Effector memory CD8-positive, alpha-beta T cell (primary cell): Measurements from ENCODE around the gene PPP1R13L.

ENCODE experiments used
- ATAC-seq: fragments of 150-1000 bp; cut with Tn5 transposase; replicated peaks from 2 replicates; pipeline ENCODE4 v1.10.0; 2021; ENCODE audit warnings: mild to moderate bottlenecking, moderate library complexity
- DNase-seq, 3 experiments: peaks; one replicate each; pipeline ENCODE4 v3.0.0; 2021
- H3K27ac Mint-ChIP-seq, 2 donors: one replicate each; pipeline ENCODE4 v1.8.0; 2022; ENCODE audit warnings: mild to moderate bottlenecking in 2 of 2, mixed read lengths in 2 of 2, moderate library complexity in 2 of 2
- H3K27me3 Mint-ChIP-seq, 2 donors: one replicate each; pipeline ENCODE4 v1.8.0; 2022; ENCODE audit warnings: mixed read lengths in 2 of 2
- H3K36me3 Mint-ChIP-seq: one replicate; pipeline ENCODE4 v1.8.0; 2022; ENCODE audit warnings: mild to moderate bottlenecking, moderate library complexity, mixed read lengths; ENCODE audit not compliant: insufficient read depth
- H3K4me1 Mint-ChIP-seq, 2 donors: one replicate each; pipeline ENCODE4 v1.8.0; 2022; ENCODE audit warnings: low read depth in 2 of 2, mixed read lengths in 2 of 2
- H3K4me3 Mint-ChIP-seq, 2 donors: one replicate each; pipeline ENCODE4 v1.8.0; 2022; ENCODE audit warnings: mild to moderate bottlenecking in 2 of 2, mixed read lengths in 2 of 2, moderate library complexity in 2 of 2
- H3K9me3 Mint-ChIP-seq, 2 donors: one replicate each; pipeline ENCODE4 v1.8.0; 2022; ENCODE audit warnings: mixed read lengths in 2 of 2

PPP1R13L gene

DNA sequence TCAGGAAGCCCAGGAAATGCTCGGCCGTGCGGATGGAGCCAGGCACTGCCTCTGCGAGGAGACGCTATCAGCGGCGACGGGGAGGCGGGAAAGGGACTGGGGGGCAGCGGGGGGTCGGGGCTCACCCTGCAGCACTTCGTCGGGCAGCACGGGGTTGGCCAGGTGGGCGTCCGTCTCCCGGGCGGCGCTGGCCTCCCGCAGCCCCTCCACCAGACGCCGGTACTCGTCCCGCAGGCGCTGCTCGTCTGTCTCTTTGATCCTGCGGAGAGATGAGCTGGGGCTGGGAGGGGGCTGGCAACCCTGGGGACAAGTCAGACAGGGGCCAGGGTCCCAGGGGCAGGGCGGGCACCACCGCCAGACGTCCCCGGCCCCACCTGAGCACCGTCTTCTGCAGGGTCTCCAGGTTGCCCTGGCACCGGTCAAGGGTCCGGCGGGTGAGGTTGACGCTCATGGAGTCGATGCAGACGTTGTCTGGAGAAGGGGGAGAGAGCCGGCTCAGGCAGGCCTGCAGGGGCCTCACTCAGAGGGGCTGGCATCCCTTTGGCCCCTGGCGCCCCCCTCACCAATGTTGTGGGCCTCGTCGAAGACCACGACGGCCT is 40.9 kb downstream of the PPP1R13L start:
- H3K9me3 Mint-ChIP-seq: no peaks in the 10 kb centered on the region
- no peaks in the 10 kb centered on the region for H3K27me3 Mint-ChIP-seq
- H3K4me3 Mint-ChIP-seq: no peak overlapping the region
- peaks cover 0 to 1% of the 10 kb centered on the region in 2 donors for H3K4me1 Mint-ChIP-seq
- no peak for DNase-seq
- no peak for ATAC-seq
- H3K27ac Mint-ChIP-seq: no peak overlapping the region
- H3K36me3 Mint-ChIP-seq: peaks cover 19% of the 10 kb centered on the region

- Mint-ChIP-seq H3K4me3 (no peak overlapping the region), H3K27ac (no peak overlapping the region), H3K36me3 (peaks cover 19% of the 10 kb centered on the region), H3K4me1 (peaks cover 0 to 3% of the 10 kb centered on the region in 2 donors), H3K9me3 (no peaks in the 10 kb centered on the region), H3K27me3 (no peaks in the 10 kb centered on the region)
- DNase-seq (no peak), ATAC-seq (no peak)
These were observed 42.6 kb downstream of the PPP1R13L start for GRCh38 chr19:45362291-45362690.

GRCh38 chr19:45361608-45362007 is 43.3 kb downstream of the PPP1R13L start:
- Mint-ChIP-seq H3K36me3 (peaks cover 16% of the 10 kb centered on the region), H3K27ac (no peak overlapping the region), H3K27me3 (no peaks in the 10 kb centered on the region), H3K4me3 (no peak overlapping the region), H3K4me1 (peaks cover 0 to 3% of the 10 kb centered on the region in 2 donors), H3K9me3 (no peaks in the 10 kb centered on the region)
- DNase-seq (no peak), ATAC-seq (no peak)

DNA sequence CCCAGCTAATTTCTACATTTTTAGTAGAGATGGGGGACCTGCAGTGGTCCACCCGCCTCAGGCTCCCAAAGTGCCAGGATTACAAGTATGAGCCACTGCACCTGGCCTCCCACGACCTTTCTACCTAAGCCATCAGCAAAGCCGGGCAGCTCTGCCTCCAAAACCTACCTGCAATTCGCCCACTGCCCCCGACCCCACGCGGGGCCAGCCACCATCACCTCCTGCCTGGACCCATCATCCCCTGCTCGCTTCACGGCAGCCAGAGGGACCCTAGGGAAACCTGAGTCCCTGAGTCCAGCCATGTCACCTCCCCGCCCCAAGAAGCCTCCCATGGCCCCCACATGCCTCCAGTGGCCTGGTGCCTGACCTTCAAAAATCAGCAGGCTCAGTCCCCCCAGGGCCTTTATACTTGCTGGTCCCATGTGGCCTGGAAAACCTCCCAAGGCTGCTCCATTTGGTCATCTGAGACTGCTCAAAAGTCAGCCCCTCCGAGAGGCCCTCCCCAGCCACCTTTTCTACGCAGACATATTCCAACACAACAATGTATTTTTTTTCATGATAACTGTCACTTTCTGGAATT is 46.6 kb downstream of the PPP1R13L start:
- Mint-ChIP-seq H3K4me3 (no peak overlapping the region), H3K27me3 (no peaks in the 10 kb centered on the region), H3K36me3 (peaks cover 18% of the 10 kb centered on the region), H3K4me1 (peaks cover 2 to 7% of the 10 kb centered on the region in 2 donors), H3K27ac (peak overlapping the region; percentile 1 to 71), H3K9me3 (no peaks in the 10 kb centered on the region)
- ATAC-seq (no peak), DNase-seq (no peak)

DNA sequence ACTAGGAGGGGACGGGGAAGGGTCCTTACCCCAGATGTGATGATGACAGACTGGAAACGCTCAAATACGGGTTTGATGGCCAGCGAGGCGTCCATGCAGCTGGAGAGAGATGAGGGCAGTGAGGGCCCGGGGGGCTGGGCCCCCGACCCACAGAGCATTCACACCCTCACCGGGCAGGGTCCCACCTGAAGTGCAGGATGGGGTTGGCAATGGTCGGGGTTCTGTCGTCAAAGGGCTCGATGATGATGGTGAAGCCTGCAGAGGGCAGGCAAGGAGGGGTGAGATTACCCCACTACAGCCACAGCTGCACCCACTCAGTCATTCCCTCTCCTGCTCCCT is 47.5 kb downstream of the PPP1R13L start:
- Mint-ChIP-seq H3K4me3 (no peak overlapping the region), H3K4me1 (peaks cover 2 to 7% of the 10 kb centered on the region in 2 donors), H3K9me3 (no peaks in the 10 kb centered on the region), H3K27ac (peak overlapping the region in 1 of 2 donors; percentile 35), H3K36me3 (peaks cover 19% of the 10 kb centered on the region), H3K27me3 (no peaks in the 10 kb centered on the region)
- ATAC-seq (no peak), DNase-seq (no peak)

DNA sequence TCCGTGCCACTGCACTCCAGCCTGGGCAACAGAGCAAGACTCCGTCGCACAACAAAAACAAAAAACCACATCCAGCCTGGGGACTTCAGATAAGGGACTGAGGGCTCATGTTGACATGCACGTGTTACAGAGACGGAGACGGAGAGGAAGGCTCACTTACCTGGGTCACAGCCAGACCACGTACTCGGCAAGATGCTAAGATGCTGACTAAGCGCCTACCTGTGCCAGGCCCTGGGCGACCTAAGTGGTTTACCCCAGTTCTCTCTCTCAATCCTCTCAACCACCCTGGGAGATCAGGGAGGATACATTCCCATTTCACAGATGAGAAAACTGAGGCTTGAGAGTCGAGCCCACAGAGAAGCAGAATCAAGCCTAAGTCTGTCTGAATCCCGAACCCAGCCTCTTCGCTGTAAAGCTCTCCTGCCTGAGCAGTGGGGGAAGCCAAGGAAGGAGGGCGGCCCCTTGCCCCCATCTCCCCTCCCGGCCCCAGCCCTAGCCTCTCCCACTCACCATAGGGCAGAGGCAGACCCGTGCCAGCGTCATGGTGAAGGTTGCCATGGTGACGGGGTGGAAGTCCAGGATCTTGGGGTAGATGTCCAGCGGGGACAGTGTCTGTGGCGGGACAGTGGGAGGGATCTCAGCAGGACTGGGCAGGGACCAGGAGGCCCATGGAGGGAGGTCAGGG is 48.0 kb downstream of the PPP1R13L start:
- peaks cover 2 to 7% of the 10 kb centered on the region in 2 donors for H3K4me1 Mint-ChIP-seq
- ATAC-seq (no peak), DNase-seq (no peak)
- H3K9me3 Mint-ChIP-seq: no peaks in the 10 kb centered on the region
- no peaks in the 10 kb centered on the region for H3K27me3 Mint-ChIP-seq
- no peak overlapping the region for H3K4me3 Mint-ChIP-seq
- H3K27ac Mint-ChIP-seq: peak overlapping the region in 1 of 2 donors; percentile 35
- H3K36me3 Mint-ChIP-seq: peaks cover 15% of the 10 kb centered on the region

- Mint-ChIP-seq H3K4me1 (peaks cover 2 to 7% of the 10 kb centered on the region in 2 donors), H3K36me3 (peaks cover 10% of the 10 kb centered on the region), H3K27ac (no peak overlapping the region), H3K4me3 (no peak overlapping the region), H3K27me3 (no peaks in the 10 kb centered on the region), H3K9me3 (no peaks in the 10 kb centered on the region)
- DNase-seq (no peak), ATAC-seq (no peak)
These were observed 49.0 kb downstream of the PPP1R13L start for GRCh38 chr19:45355910-45356309.

DNA sequence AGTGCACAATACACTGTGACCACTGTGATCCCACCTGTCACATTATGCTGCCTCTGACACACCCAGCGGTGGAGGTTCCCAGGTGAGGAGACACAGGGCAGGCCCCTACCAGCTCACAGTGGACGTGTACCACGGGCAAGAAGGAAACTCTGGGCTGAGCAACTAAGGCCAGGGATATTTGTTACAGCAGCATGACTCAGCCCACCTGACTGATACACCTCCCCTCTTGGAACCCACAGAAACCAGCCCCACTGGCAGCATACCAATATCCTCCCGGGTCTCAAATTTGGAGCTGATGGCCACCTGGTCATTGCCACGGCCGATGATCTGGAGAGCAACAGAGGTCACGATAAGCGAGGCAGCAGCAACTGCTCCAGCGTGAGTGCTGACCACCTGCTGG is 49.5 kb downstream of the PPP1R13L start:
- DNase-seq: no peak
- H3K27ac Mint-ChIP-seq: peak overlapping the region in 1 of 2 donors; percentile 71
- no peak for ATAC-seq
- H3K36me3 Mint-ChIP-seq: peaks cover 10% of the 10 kb centered on the region
- peaks cover 2 to 7% of the 10 kb centered on the region in 2 donors for H3K4me1 Mint-ChIP-seq
- H3K9me3 Mint-ChIP-seq: no peaks in the 10 kb centered on the region
- no peaks in the 10 kb centered on the region for H3K27me3 Mint-ChIP-seq
- H3K4me3 Mint-ChIP-seq: no peak overlapping the region

GRCh38 chr19:45354241-45354842 is 50.5 kb downstream of the PPP1R13L start:
- Mint-ChIP-seq H3K4me3 (no peak overlapping the region), H3K27me3 (no peaks in the 10 kb centered on the region), H3K36me3 (peaks cover 3% of the 10 kb centered on the region), H3K4me1 (peaks cover 2 to 7% of the 10 kb centered on the region in 2 donors), H3K9me3 (no peaks in the 10 kb centered on the region), H3K27ac (peak overlapping the region in 1 of 2 donors; percentile 71)
- ATAC-seq (peak; percentile 64), DNase-seq (no peak)

DNA sequence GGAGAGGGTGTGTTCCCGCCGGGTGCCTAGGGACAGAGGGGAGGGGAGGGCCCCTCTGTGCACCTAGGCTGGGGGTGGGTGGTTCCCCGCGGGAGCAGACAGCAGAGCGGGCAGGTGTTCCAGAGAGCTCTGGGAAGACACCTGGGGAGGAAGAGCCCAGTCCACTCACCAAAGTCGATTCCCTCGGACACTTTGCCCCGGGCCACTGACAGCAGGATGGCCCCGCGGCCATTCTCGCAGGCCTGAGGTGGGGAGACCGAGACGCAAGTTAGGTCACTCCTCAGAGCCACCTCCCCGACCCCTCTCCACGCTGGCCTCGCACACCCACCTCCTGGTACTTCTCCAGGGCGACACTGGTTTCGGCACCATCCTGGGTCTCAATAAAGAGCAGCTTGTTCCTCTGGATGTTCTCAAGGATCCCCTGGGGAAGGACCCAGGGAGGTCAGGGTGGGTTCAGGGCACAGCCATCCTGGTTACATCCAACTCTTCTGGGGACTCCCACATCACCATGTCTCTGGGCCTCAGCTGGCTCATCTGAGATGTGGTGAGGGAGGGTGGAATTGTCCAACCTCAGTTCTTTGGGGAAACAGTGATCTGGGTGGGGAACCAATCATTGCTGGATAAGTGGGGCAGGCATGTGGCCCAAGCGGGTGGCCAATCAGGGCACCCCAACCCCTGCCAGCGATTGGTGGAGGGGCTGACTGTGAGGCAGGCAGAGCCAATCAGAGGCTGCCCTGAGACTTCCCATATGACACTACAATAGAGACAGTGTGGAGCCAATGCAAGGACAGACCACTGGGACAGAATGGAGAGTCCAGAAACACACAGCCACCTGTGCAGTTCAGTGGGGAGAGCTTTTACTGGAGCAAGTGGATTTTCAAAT is 51.7 kb downstream of the PPP1R13L start:
- no peaks in the 10 kb centered on the region for H3K9me3 Mint-ChIP-seq
- no peaks in the 10 kb centered on the region for H3K27me3 Mint-ChIP-seq
- peak overlapping the region in 1 of 2 donors; percentile 29 for H3K27ac Mint-ChIP-seq
- H3K36me3 Mint-ChIP-seq: peaks cover 3% of the 10 kb centered on the region
- peaks cover 2 to 4% of the 10 kb centered on the region in 2 donors for H3K4me1 Mint-ChIP-seq
- no peak for DNase-seq
- ATAC-seq: no peak
- no peak overlapping the region for H3K4me3 Mint-ChIP-seq

GRCh38 chr19:45352471-45352870 is 52.4 kb downstream of the PPP1R13L start:
- H3K36me3 Mint-ChIP-seq: peaks cover 3% of the 10 kb centered on the region
- no peak for DNase-seq
- no peak overlapping the region for H3K4me3 Mint-ChIP-seq
- H3K4me1 Mint-ChIP-seq: peaks cover 2 to 4% of the 10 kb centered on the region in 2 donors
- no peak for ATAC-seq
- H3K27ac Mint-ChIP-seq: no peak overlapping the region
- H3K9me3 Mint-ChIP-seq: no peaks in the 10 kb centered on the region
- H3K27me3 Mint-ChIP-seq: no peaks in the 10 kb centered on the region

DNA sequence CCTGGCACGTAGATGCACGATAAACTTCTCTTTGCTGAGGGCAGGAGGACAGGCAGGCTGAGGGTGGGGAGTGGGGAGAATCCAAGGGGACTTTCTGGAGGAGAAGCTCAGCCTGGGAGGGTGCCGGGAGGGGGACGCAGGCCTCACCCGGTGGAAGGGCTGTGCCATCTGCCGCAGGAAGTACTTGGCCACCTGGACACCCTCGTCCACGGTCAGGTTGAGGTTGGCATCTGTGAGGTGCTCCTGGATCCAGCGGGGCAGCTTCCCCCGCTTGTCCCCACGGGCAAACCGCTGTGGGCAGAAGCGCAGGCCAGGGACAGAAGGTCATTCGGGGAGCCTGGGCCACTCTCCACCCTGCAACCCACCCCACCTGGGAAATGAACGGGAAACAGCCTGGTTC is 52.8 kb downstream of the PPP1R13L start:
- Mint-ChIP-seq H3K27me3 (peaks cover 0 to 2% of the 10 kb centered on the region in 2 donors), H3K36me3 (peaks cover 3% of the 10 kb centered on the region), H3K9me3 (no peaks in the 10 kb centered on the region), H3K4me1 (peaks cover 2 to 4% of the 10 kb centered on the region in 2 donors), H3K4me3 (no peak overlapping the region), H3K27ac (no peak overlapping the region)
- no peak for DNase-seq
- ATAC-seq: no peak

DNA sequence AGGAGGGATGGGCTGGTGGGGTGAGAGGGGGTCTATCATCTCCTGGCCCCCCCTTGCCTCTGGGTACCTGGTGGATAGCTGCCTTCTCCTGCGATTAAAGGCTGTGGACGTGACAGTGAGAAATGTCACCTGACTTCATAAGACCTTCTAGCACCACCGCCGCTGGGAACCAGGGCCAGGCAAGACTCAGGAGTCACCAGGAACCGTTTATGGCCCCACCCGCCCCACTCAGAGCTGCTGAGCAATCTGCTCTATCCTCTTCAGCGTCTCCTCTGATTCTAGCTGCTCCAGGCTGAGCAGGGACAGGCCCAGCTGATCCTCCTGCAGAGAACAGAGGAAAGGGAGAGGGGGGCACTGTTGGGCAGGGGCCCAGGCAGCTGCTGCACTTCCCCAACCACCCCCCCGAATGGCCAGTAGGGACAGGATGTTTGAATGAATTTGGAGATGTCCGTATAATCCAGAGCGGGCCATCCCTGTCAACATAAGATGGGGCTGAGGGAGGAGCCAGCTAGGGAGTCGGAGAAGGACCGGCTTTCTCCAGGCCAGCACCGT is 53.4 kb downstream of the PPP1R13L start:
- Mint-ChIP-seq H3K36me3 (peaks cover 3% of the 10 kb centered on the region), H3K27ac (no peak overlapping the region), H3K4me1 (peaks cover 2 to 4% of the 10 kb centered on the region in 2 donors), H3K27me3 (peaks cover 0 to 8% of the 10 kb centered on the region in 2 donors), H3K9me3 (no peaks in the 10 kb centered on the region), H3K4me3 (no peak overlapping the region)
- no peak for ATAC-seq
- no peak for DNase-seq
